GM06990 (cell line): ENCODE measurements around the gene UQCC2.

Experiments used
- DNase-seq: peaks from one replicate; pipeline ENCODE4 v3.0.0-alpha.2; 2011; ENCODE audit not compliant: insufficient read length; ENCODE audit errors: extremely low read depth
- H3K27me3 ChIP-seq: replicated peaks from 2 replicates; pipeline ENCODE4 v1.6.0; 2011; ENCODE audit warnings: low read length; ENCODE audit not compliant: control insufficient read depth, insufficient read depth
- H3K36me3 ChIP-seq: 2 replicates; pipeline ENCODE4 v1.5.1; 2011; ENCODE audit warnings: low read length; ENCODE audit not compliant: control insufficient read depth, insufficient read depth
- H3K4me3 ChIP-seq: replicated peaks from 2 replicates; pipeline ENCODE4 v1.5.1; 2011; ENCODE audit warnings: low read depth, mild to moderate bottlenecking, control low read depth, low read length
- CTCF ChIP-seq: IDR thresholded peaks from 2 replicates; pipeline ENCODE4 v1.5.1; 2011; ENCODE audit warnings: low read length, control low read depth, mild to moderate bottlenecking, inconsistent platforms; ENCODE audit not compliant: insufficient read depth, poor library complexity, severe bottlenecking

Gene UQCC2

DNA sequence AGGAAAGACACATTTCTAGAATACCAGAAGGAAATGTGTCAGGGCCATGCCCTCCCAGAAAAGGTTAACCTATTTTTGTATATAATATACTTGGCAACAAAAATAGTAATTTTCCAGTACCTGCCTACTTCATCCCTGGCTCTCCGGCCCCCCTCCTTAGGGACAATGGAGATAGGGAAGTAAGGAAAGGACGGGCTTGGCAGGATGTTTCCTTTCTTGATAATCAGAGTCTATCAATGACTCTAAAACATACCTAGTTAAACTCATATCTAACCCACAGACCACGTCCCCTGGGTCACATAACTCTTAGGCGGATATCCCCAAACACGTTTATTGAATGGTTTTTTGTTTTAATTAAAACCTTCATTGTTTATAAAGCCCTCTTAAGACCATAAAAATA lies 11.8 kb downstream of the UQCC2 start:
- no peak overlapping the region for H3K4me3 ChIP-seq
- no peak for DNase-seq
- no peak for TF ChIP-seq CTCF
- peaks cover 20% of the 10 kb centered on the region for H3K36me3 ChIP-seq
- H3K27me3 ChIP-seq: no peaks in the 10 kb centered on the region

DNA sequence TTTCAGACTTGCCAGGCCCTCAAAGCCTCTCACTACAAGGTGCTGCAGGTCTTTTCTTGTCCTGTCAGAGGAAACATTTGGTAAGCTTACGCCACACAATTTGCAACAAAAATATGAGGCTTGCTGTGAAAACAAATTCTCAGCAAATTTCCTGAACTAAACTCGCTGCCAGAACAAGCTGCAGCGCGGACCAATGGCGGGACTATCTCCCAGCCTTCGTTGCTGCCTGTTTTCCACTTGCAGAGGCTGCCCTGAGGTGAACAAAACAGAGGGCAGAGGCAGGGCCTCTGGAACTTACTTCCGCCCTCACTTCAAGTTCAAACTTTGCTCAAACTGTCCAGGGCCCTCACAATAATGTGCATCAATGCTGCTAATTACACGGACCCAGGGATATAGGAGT lies 12.4 kb downstream of the UQCC2 start:
- no peak for DNase-seq
- no peak for TF ChIP-seq CTCF
- H3K36me3 ChIP-seq: peaks cover 23% of the 10 kb centered on the region
- no peaks in the 10 kb centered on the region for H3K27me3 ChIP-seq
- no peak overlapping the region for H3K4me3 ChIP-seq

GRCh38 chr6:33698494-33698893 lies 13.0 kb downstream of the UQCC2 start:
- no peak overlapping the region for H3K4me3 ChIP-seq
- H3K27me3 ChIP-seq: no peaks in the 10 kb centered on the region
- no peak for TF ChIP-seq CTCF
- peaks cover 27% of the 10 kb centered on the region for H3K36me3 ChIP-seq
- DNase-seq: no peak

DNA sequence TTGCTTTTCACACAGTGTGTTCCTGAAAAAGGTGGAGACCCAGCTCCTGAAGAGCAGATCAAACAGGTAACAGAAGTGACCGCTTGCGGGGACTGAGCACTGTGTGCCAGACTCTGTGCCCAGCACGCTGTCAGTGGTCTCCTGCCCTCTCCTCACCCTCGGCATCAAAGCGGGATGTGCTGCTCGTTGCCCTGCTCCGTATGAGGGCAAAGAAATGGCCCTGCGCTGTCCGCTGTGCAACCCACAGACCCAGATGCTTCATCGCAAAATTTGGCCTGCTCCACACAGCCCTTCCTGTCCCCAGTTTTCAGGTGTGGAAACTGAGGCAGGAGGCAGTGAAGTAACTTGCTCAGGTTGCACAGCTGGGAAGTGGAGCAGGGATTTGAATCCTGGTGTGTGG lies 13.7 kb downstream of the UQCC2 start:
- no peak for DNase-seq
- H3K27me3 ChIP-seq: no peaks in the 10 kb centered on the region
- no peak for TF ChIP-seq CTCF
- H3K36me3 ChIP-seq: peaks cover 30% of the 10 kb centered on the region
- no peak overlapping the region for H3K4me3 ChIP-seq

DNA sequence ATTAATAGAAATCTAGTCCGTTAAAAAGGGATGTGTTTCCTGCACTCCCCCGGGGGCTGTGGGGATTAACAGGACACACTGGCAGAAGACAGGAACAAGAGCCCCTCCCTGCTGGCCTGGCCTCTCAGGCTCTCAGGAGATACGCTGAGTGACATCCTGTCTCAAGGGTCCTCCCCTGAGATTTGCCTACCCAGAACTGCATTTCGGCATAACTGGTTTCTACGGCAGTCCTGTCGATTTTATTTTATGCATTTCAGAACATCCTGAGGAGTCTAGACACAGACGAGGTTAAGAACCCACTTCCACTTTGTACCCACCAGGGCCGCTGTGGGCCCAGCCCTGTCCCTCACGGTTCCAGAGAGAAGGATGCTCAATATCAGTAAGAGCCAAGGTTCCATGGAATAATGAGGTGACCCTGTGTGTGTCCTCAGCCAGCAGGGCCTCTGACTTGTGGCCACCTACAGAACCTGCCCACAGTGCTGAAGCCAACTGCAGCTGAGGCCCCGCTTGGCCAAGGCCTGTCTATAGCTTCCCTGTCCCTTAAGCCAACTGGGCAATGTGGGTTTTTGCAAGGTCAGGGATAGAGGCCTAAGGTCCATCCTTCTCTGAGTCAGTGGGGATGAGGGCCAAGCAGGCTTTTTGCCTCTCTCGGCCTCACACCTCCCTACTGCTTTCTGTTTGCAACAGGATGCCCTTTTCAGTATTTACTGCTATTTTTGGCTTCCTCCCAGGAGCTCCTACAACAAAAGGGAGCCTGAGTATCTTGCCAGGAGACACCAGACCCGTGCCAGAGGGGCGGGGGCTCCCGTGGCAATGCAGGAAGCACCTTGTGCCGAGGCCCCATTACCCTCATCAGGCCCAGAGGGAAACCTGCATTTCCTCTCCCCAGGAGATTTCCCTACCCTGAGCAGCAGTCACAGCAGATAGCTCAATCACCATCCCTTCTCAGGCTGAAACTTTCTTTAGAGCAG lies 14.7 kb downstream of the UQCC2 start:
- Histone ChIP-seq H3K27me3 (no peaks in the 10 kb centered on the region), H3K4me3 (no peak overlapping the region; the same call in 1 of the 2 replicates), H3K36me3 (peaks cover 33% of the 10 kb centered on the region)
- no peak for DNase-seq
- no peak for TF ChIP-seq CTCF
